CD4-positive, alpha-beta T cell treated with Interleukin-2 at 100 ng/mL for 4 hours (primary cell): ENCODE measurements around the gene LOC101059915.
"Not testable (repeated sequence)": the region's sequence is repeated elsewhere in the genome, so short reads cannot be mapped to it uniquely, and the experiment has no call there.

Experiments used
- DNase-seq: peaks from one replicate; pipeline ENCODE4 v3.0.0-alpha.2; 2020; ENCODE audit warnings: low spot score

Gene LOC101059915

GRCh38 chrX:71640002-71640401, 27.3 kb upstream of the LOC101059915 start:
- DNase-seq, result no peak

- not testable (repeated sequence) for DNase-seq
Measured at GRCh38 chrX:71644406-71644805, 22.9 kb upstream of the LOC101059915 start.

GRCh38 chrX:71650333-71650969, 16.9 kb upstream of the LOC101059915 start:
- DNase-seq, result peak; percentile 49

- DNase-seq, result peak; percentile 66
Measured at GRCh38 chrX:71652405-71652804, 14.9 kb upstream of the LOC101059915 start.

GRCh38 chrX:71653344-71653743, 14.0 kb upstream of the LOC101059915 start:
- DNase-seq, result no peak

- no peak for DNase-seq
Measured at GRCh38 chrX:71657267-71657666, 10.1 kb upstream of the LOC101059915 start.

GRCh38 chrX:71659342-71659741, 8.0 kb upstream of the LOC101059915 start:
- no peak for DNase-seq

- DNase-seq, result no peak
Measured at GRCh38 chrX:71659959-71660358, 7.4 kb upstream of the LOC101059915 start.

- DNase-seq, result no peak
Measured at GRCh38 chrX:71660562-71661416, 6.6 kb upstream of the LOC101059915 start.

GRCh38 chrX:71661919-71662318, 5.4 kb upstream of the LOC101059915 start:
- no peak for DNase-seq

- not testable (repeated sequence) for DNase-seq
Measured at GRCh38 chrX:71662654-71663053, 4.7 kb upstream of the LOC101059915 start.

GRCh38 chrX:71663238-71663637, 4.1 kb upstream of the LOC101059915 start:
- DNase-seq, result peak; percentile 58

- not testable (repeated sequence) for DNase-seq
Measured at GRCh38 chrX:71664202-71664601, 3.1 kb upstream of the LOC101059915 start.

- no peak for DNase-seq
Measured at GRCh38 chrX:71664889-71665491, 2.4 kb upstream of the LOC101059915 start.

GRCh38 chrX:71665747-71666146, 1.6 kb upstream of the LOC101059915 start:
- no peak for DNase-seq

GRCh38 chrX:71666240-71667223, 814 bp upstream of the LOC101059915 start:
- DNase-seq, result no peak

GRCh38 chrX:71668248-71668595, 876 bp downstream of the LOC101059915 start:
- no peak for DNase-seq

- DNase-seq, result no peak
Measured at GRCh38 chrX:71669492-71669891, 2.1 kb downstream of the LOC101059915 start.

GRCh38 chrX:71669947-71670346, 2.6 kb downstream of the LOC101059915 start:
- peak; percentile 14 for DNase-seq

GRCh38 chrX:71671043-71671780, 3.9 kb downstream of the LOC101059915 start:
- DNase-seq, result peak; percentile 10

GRCh38 chrX:71671938-71672337, 4.6 kb downstream of the LOC101059915 start:
- no peak for DNase-seq
